Middle frontal gyrus (tissue), 1 donor: Measurements from ENCODE around the gene PANX2.

Experiments used
- DNase-seq: peaks from one replicate; pipeline ENCODE4 v3.0.0-alpha.2; 2015; ENCODE audit warnings: low spot score; ENCODE audit errors: extremely low spot score

Gene PANX2

DNA sequence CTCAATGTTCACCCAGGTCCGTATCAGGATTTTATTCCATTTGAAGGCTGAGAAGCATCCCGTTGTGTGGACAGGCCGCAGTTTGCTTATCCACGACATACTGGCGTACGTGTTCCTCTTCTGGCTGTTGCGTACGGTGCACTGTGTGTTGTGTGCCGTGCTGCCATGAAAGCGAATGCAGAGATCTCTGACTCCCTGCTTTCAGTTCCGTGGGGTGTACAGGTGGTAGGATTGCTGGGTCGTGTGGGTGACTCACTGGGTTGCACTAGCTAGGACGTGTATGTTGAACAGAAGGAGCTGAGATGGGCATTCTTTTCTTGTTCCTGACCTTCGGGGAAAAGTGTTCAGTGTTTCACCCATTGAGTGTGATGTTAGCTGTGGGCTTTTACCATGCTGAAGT is 40.6 kb downstream of the PANX2 start:
- no peak for DNase-seq

- DNase-seq, result no peak
Observed at GRCh38 chr22:50213263-50213662, 42.7 kb downstream of the PANX2 start.

DNA sequence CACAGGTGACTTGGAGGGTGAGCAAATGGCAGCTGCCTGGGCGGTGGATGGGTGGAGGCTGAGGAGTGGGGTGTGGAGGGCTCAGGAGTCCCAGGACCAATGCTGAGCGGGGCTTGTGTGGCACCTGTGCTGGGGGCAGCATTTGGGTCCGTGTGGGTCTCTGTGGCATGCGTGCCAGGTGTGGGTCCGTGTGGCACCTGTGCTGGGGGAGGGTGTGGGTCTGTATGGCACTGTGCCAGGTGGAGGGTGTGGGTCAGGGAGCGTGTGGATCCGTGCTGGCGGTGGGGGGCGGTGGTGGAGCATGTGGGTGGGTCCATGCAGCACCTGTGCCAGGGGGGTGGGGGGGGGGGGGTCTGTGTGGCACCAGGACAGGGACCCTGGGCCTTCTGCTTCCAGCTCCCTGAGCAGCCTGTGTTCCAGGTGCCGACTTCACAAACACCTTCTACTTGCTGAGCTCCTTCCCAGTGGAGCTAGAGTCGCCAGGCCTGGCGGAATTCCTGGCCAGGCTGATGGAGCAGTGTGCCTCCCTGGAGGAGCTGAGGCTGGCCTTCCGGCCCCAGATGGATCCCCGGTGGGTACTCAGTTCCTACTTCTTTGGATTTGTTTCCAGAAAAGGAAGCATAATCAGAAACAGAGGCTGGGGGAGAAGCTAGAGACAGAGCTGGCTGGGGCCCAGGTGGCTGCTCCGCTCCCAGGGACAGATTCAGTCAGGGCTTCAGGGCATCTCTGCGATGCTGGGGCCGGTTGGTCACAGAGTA is 44.9 kb downstream of the PANX2 start:
- no peak for DNase-seq

- DNase-seq, result no peak
Observed at GRCh38 chr22:50216055-50216683, 45.6 kb downstream of the PANX2 start.

GRCh38 chr22:50216684-50217520 is 46.4 kb downstream of the PANX2 start:
- DNase-seq, result no peak

DNA sequence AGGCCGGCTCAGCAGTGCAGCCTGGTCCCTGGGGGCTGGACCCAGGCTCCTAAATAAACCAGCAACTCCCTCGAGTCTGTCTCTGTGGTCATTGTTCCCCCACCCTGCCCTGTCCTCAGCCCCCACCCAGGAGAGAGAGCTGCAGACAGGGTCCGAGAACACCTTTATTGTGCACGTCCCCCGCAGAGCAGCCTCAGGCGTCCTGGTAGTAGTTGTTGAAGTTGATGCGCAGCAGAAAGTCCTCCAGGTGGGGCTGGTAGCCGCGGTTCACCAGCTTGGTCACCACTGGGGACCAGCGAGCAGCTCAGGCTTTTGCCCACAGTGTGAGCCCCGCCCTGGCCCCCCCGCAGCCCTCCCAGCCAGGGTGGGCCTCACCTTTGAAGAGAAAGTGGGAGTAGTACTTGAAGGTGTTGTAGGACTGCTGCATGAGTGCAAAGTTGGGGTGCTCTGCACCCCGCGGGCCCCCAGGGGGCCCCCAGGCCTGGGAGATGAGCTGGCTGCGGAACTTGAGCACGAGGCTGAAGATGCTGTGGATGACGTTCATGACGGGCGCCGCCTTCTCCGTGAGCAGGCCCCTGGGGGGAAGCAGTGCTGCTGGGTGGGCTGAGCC is 47.1 kb downstream of the PANX2 start:
- DNase-seq, result no peak

DNA sequence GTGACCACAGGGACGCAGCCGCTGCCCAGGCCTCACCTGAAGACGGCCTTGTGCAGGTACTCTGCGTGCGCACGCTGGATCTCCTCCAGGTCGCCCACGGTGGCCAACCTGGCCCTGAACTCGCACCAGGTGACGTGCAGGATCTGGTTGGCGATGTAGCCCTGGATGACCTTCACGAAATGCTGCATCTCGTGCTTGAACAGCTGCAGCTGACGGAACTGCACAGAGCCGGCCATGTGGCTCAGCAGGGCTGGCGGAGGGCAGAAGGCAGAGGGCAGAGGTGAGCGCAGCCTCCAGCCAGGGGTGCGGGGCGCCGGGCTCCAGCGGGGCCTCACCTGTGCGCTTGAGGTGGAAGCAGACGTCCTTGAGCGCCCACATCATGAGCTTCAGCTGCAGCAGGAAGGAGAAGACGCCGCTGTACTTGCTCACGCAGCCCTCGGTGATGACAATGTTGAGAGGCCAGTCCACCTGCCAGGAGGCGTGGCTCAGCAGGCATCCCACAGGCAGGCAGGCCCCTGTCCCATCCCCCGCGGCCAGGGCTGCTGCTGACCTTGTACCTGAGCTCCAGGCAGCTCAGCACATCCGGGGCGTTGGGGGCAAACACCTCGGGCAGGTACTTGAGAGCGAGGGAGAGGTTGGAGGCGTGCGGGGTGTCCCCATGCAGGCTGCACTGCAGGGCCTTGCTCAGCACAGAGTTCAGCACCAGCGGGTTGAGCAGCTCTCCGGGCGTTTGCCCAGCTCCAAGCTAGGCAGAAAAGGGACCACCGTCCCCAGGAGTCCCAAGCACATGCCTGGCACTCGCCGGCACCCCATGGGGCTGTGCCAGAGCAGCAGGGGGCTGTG is 47.8 kb downstream of the PANX2 start:
- no peak for DNase-seq

GRCh38 chr22:50218996-50219727 is 48.6 kb downstream of the PANX2 start:
- no peak for DNase-seq

DNA sequence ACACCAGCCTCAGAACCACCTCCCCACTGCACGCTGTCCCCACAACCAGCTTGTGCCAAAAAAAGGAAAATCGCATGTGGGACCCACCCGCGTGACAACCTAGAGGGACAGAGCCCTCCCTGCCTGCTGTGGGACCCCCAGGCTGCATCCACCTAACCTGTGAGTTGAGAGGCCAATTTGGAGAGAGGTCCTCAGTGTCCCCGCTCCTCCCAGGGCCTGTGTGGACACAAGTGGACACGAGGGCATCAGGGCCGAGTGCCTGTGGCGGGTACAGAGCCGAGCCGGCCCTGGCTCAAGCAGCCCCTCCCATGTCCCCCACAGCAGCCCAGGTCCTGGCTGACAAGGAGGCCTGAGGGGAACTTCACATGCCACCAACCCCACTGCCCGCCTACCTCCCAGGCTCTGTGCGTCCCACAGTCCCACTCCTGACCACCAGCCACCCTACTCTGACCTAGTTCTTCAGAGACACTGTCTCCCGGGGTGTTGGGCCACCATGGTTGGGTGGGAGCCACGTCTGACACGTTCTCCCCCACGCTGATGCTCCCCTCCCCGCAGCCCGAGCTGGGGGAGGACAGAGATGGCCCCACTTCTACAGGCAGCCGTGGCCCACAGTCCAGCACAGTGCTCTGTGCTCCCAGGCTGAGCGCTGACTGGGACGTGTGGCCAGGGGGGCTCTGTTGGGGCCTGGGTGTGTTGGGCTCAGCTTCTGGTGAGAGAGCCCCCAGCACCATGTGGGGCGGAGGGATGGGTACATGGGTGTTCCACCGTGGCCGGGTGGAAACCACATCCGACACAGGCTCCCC is 49.5 kb downstream of the PANX2 start:
- no peak for DNase-seq

DNA sequence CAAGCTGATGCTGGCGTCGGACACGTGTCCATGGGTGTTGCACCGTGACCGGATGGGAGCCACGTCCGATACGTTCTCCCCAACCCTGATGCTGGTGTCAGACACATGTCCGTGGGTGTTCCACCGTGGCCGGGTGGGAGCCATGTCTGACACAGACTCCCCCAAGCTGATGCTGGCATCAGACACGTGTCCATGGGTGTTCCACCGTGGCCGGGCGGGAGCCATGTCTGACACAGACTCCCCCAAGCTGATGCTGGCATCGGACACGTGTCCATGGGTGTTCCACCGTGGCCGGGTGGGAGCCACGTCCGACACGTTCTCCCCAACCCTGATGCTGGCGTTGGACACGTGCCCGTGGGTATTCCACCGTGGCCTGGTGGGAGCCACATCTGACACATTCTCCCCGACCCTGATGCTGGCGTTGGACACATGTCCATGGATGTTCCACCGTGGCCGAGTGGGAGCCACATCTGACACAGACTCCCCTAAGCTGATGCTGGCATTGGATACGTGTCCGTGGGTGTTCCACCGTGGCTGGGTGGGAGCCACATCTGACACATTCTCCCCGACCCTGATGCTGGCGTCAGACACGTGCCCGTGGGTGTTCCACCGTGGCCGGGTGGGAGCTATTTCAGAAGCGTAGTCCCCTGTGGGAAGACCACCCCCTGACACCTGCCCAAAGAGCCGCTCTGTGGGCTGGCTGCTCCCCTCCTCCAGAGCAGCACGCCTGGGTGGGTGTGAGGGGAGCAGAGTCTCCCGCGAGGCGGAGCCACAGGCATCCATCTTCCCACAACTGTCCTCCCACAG is 50.3 kb downstream of the PANX2 start:
- DNase-seq, result no peak

- DNase-seq, result no peak
Observed at GRCh38 chr22:50221410-50222300, 51.1 kb downstream of the PANX2 start.

DNA sequence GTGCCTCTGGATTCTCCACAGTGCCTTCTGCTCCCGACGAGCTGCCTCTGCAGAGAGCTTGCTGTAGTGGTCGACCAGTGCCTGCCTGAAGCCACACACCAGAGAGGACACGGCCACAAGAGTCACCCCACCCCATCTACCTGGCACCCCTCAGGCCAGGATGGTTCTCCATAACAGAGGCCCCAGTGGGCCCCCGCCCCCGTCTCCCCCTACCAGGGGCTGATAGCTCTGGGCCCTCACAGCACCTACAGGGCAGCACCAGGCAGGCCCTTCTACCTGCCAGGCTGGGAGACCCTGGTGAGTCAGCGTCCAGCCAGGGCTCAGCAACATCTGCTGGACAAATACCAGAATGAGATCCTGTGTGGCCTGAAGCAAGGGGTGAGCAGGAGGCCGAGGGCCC is 52.0 kb downstream of the PANX2 start:
- no peak for DNase-seq

DNA sequence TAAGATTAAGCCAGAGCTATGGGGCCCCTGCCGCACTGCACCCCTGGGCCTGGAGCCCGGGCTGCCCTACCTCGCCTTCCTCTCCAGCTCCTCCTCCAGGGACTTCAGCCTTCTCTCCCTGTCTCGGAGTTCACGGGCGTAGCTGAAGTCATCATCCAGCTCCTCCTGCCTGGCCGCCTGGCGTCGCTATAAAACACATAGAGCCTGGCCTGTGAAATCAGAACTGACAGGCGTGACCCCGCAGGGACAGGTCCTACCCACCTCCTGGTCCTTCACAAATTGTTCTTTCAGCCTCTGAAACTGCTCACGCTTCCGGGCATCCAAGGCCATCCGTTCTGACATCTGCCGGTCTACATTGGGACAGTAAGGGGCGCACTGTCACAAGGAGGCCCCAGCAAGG is 53.5 kb downstream of the PANX2 start:
- no peak for DNase-seq

DNA sequence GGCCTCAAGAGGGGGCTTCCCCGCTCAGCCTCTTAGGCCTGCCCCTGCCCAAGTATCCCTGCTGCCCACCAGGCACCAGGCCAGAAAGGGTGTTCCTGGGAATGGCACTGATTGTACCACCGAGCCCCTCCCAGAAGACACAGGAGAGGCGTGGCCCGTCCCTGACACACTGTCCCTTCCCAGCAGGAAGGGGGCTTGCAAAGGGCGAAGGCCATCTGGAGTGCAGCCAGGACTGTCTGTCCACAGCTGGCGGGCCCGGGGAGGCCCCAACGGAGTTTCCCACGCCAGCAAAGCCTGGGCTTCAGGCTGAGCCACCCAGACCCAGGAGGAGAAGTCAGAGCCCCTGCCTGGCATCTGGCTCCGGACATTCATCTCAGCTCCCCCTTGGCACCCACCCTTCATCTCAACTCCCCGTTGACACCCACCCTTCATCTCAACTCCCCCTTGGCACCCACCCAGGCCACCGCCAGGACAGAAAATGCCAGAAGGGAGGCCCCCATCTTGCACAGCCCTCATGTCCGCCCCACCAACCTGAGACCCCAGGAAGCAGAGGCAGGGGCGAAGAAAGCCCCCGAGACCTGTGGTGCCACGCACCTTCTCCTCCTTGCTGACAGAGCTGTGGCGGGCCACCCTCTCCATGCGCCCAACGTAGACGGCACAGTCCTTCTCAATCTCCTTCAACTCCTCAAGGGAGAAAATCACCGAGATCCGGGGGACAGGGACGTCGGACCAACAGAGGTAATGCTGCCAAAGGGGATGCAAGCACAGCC is 54.9 kb downstream of the PANX2 start:
- no peak for DNase-seq

GRCh38 chr22:50226063-50226874 is 55.7 kb downstream of the PANX2 start:
- DNase-seq, result no peak

- DNase-seq, result no peak
Observed at GRCh38 chr22:50226875-50227165, 56.3 kb downstream of the PANX2 start.
